ENCODE measurements around the gene SPTBN1.

Gene SPTBN1

DNA sequence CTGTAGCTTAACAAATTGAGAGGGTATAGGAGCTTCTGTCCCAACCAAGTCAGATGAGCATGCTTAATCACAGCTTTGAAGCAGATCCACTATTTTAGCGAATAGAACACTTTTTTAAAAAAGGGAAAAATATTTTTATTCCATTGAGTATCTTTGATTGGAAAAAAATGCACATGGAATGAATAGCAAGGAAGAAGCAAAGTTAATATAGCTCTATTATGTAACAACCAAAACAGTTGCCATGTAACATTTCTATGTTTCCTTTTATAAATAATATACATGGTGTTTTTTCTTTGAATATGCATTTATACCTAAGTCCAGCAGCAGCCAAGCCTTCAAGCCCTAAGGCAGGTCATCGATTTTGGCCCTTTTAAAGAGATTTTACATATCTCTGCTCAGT lies 21.4 kb upstream of the SPTBN1 start:
- no peak for DNase-seq

DNA sequence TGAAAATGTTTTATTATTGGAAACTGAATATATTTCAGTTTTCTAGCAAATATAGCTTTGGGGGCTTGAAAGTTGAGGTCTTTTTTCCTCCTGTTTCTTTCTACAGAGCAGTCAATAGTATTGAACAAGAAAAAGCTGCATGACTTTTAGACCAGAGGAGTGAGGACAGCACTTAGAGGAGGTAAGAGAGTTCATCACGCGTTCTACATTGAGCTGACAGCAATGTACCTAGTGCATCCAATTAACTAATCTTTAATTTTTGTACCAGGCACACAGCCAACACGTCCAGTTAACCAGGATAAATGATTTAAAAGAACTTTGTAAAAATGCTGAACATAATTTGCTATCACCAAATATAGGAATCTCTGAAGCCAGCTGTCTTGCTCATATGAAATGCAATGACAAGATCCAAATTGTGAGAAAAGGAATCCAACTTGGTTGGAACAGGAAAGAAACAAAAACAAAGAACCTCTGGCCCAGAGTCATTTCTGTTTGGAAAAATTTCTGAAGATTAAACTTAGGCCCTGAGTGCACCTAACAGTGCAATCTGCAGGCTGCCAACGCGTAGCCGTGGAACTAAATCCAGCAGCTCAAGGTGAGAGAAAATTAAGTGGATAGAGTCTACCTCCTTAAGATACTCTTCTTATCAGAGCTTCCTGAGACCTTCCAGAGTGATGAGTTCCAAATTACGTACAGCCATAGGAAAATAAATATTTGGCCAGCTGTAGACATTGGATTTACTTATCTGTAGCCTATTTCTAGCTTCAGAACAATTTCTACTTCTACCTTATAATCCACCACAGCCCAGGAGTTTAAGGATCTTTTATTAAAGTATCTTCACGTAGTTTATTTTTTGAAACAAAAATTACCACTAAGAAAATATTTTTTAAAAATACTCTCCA lies 20.6 kb upstream of the SPTBN1 start:
- DNase-seq: no peak

DNA sequence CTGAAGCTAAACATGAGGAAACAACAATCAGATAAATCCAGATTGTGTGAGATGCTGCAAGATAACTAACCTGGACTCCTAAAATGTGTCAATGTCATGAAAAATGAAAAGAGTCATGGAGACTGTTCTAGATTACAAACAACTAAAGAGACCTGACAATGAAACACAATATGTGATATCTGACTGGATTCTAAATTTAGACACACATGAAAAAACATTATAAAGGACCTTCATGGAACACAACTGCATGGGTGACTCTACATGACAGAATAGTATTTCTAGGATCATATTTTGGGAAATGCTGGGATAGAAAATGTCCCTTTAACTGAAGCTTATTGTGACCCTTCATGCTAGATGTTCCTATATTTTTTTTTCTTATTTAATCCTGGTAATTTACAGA lies 18.5 kb upstream of the SPTBN1 start:
- DNase-seq: no peak

GRCh38 chr2:54438271-54438670 lies 17.9 kb upstream of the SPTBN1 start:
- DNase-seq: no peak

DNA sequence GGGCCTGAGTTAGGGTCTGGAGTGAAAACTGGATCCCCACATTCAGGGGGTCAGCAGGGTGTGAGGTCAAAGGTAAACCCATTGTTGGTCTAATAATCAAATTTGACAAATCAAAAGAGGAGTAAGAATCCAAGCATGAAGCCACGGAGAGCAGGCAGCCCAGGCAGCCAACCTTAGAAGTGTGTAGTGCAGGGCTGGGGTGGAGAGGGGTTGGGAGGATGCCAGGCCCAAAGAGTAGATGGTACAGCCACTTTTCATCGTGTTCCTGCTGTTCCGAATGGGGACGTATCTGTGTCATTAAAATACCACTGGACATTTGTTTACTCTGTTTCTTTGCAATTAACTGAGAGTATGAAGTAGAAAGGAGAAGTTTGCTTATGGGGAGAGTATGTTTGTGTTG lies 16.5 kb upstream of the SPTBN1 start:
- DNase-seq: no peak

GRCh38 chr2:54440050-54440449 lies 16.1 kb upstream of the SPTBN1 start:
- no peak for DNase-seq

DNA sequence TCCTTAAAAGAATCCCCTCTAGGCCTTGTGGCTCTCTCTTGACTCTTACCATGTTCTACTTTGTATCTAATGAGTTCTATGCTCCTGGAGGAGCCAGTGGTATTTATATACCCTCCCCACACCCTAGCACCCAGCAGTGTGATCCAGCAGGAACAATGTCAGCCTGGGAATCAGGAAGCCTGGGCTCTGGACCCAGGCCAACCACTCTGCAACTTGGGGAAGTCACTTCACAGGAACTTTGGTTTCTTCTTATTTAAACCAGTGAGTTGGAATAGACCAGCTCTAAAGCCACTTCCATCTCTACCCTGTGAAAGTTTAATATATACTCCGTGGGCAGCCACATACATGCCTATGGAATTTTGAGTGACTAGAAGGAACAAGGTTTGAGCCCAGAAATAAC lies 11.6 kb upstream of the SPTBN1 start:
- no peak for DNase-seq

DNA sequence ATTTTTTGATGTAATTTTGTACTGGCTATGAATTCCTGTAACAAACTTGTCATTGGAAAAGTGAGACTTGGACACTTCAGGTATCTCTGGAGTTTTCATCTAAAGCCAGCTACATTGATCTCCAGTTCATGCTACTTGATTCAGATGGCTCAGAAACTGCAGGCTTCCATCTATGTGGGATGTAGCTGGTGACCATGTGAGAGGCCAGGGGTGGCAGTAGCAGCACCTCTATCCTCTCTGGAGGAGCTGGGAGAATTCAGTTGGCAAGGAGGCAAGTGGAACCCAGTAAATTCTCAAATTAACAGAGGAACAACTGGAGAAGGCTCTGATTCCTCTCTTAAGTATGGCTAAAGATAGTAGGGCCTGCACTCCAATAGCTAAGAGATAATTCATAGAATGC lies 10.0 kb upstream of the SPTBN1 start:
- no peak for DNase-seq

- DNase-seq: no peak
These were observed 9.5 kb upstream of the SPTBN1 start for GRCh38 chr2:54446625-54447024.

DNA sequence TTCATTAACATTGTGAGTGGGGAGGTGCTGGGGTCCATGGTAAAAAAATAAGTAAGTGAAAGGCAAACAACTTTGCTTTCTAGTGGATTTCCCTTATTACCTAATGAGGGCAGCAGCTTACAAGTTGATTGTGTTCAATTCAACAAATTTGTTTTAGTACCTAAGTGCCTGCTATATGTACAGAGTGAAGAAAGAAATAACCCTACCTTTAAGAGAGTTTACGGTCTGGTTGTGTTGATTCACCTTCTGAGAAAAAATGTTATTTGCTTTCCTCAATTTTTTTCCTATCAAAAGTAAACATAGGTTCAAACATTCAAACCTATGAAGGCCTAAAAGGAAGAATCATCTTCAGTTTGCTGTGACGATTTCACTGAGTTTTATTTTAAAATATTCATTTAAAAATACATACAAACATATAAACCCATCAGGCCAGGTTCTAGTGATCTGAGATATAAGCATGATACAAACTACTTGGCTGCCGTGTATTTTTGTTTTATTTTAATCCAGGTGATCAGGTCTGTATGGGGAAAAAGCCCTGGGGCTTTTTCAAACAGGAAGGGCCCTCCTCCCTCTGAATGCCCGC lies 1.5 kb upstream of the SPTBN1 start:
- DNase-seq: no peak

DNA sequence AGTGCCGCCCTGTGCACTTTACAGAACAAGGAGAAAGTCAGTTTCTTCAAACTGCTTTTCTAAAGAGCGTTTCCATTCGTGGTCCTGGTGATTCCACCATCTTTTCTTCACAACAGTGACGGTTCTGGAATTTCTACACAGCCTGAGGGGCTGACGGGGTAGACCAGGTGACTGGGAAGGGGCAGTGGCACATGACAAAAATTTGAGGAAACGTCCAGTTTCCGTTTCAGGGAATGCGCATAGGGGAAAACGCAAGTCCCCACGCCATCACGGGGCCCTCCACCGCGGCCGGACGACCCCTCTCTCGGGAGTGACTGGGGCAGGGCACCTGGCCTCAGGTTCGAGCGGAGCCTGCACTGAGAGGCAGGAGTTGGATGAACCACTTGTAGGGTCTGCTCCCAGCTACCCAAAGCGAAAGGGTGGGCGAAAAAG lies 980 bp upstream of the SPTBN1 start:
- DNase-seq: no peak

- DNase-seq: no peak
These were observed 160 bp downstream of the SPTBN1 start for GRCh38 chr2:54456362-54456611.

DNA sequence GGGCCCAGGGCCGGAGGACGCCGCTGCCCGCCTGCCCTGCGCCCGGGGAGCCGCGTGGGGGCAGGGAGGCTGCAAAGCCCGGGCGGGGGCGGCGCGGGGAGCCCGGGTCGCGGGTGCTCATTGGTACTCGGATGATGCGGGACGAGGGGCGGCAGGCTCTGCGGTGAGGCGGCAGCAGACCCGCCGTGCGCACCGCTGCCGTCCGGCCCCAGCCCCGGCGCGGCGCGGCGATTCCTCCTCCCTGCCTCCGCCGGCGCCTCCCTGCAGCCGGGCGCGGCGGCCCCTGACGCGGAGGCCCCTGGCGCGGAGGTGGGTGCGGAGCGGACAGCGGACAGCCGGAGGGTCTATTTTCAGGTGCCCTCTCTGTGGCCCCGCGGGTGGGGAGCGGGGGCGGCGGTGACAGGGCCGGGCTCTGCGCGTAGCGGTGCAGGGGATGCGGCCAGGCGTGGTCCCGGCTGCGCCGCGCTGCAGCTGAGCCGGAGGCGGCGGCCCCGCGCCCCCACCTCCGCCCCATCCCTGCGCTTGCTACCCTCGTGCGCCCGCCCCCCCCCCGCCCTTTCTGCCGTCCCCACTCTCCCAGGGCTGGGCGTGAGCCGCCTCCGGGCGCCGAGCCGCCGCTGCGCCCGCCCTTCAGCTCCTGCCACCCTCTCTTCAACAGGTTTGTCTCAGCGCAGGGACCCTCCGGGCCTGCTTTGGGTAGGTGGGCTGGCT lies 640 bp downstream of the SPTBN1 start:
- peak; percentile 27 to 63 for DNase-seq

DNA sequence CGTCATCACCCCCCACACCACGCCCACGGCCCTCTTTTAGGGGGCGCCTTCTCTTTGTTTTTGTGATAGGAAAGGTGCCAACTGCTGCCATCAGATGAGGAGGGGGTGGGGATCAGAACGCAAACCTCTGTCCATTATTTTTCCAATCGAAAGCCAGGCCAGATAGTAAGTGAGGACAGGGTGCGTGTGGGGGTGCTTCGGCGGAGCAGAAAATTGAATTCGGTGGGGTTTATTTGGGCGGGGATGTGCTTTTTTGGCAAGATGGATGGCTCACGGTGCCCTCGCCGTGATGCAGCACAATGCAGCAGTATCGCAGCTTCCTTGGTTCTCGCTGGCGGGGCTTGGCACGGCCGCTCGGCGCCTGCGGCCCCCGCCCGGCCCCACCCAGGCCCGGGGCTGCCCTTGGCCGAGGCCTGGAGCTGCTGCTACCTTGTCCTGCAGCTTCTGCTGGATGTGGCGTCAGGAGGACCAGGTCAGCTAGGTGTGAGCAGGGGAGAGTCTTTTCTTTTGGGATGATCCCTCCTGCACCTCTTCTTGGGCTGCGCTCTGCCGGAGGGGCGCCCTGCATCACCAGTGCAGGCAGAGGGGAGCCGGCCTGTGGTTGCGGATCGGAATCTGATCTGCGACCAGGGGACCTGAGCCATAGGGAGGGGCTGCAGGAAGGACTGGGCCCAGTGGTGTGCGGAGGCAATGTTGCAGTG lies 1.3 kb downstream of the SPTBN1 start:
- DNase-seq: peak; percentile 66 to 77

- DNase-seq: no peak
These were observed 2.9 kb downstream of the SPTBN1 start for GRCh38 chr2:54459037-54459441.

DNA sequence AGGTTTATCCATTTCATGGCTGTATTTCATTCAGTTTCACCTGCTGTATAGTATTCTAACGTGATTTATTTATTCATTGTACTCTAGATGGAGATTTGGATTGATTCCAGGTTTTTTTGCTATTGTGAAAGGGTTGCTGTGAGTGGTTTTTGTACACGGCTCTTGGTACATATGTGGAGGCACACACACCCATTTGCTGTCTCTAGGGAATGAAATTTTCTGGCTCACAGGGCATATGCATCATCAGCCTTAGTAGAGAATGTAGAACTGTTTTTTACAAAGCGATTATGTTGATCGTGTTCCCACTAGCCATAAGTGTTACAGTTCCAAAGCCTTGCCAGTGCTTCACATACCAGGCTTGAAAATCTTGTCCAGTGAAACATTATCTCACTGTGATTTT lies 5.1 kb downstream of the SPTBN1 start:
- no peak for DNase-seq

DNA sequence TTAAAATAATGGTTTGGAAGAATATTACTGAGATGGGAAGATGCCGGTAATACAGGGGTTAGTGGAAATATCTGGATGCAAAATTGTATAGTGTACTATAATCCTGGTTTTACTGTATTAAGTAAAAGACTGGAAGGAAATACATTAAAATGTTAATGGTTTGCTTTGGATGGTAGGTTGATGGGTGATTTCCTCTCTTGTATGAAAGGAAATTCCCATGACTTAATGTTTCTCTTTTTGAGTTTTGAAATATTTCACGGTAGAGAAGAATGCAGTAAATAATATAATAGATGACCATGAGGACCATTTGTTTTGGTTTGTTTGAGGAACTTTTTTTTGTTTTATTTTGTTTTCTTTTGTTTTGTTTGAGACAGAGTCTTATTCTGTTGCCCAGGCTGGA lies 8.2 kb downstream of the SPTBN1 start:
- DNase-seq: no peak

DNA sequence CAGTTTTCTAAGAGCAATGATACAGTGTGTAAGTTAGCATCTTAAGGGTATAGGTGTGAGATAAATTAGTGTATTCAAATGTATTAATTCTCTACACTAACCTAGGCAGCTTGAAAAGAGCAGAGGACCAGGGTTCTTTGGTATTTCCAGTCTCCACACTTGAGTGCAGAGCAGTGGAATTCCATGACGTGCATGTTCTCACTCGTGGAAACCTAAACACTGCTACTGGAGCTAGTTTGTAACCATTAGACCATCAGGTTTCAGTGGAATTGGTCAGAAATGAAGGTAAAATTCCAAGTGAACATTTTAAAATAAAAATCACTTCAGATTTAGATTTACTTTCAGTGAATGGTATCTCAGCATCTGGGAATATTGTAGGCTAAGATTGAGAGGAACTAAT lies 9.0 kb downstream of the SPTBN1 start:
- no peak for DNase-seq

DNA sequence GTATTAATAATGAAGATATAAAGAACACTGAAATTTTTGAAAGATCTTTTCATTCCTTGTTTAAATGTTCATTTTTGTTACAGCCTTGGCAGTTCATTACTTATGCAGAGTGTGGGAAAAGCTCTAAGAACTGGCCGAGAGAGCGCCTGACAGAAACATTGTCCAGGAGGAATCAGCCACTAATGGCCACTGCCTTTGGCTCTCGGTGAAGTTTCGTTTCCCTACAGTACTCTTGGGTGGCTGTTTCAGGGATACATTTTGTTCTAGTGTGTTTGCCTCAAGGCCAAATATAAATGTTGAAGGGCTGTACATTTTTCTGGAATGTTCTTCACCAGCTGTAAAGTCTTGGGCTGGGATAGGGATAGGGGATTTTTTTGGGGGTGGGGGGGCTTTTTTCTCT lies 10.7 kb downstream of the SPTBN1 start:
- no peak for DNase-seq

- peak in 1 of 2 experiments; percentile 15 for DNase-seq
These were observed 12.5 kb downstream of the SPTBN1 start for GRCh38 chr2:54468673-54469072.

- DNase-seq: no peak
These were observed 13.4 kb downstream of the SPTBN1 start for GRCh38 chr2:54469484-54470053.

- no peak for DNase-seq
These were observed 14.3 kb downstream of the SPTBN1 start for GRCh38 chr2:54470266-54470938.

All from NCI-H524 (cell line).